Measurements from ENCODE around the gene ARF3. TPM values are rescaled to one million over a fixed set of nuclear protein-coding genes. Genes with fewer than 3 reads are reported as not detected.

ARF3 gene
- polyA plus RNA-seq, 1 donor (not counting 4 experiments of a cell fraction or from before 2014, with no cell fraction given) = 236 TPM

- Histone ChIP-seq H3K4me3 (ENCODE audit: control insufficient read depth in 2 of 3, extremely low read depth in 1 of 3, insufficient read depth in 2 of 3, low read depth in 1 of 3, low read length in 3 of 3) (no peak overlapping the region), H3K9ac (ENCODE audit: control insufficient read depth, extremely low read depth, insufficient read depth, low read length) (no peak overlapping the region), H3K27me3 (ENCODE audit: control insufficient read depth, extremely low read depth, insufficient read depth, low read length) (peaks cover 7% of the 10 kb centered on the region), H3K36me3 (ENCODE audit: control insufficient read depth in 2 of 2, extremely low read depth in 1 of 2, insufficient read depth in 2 of 2, low read length in 2 of 2) (no peaks in the 10 kb centered on the region), H4K20me1 (ENCODE audit: control insufficient read depth, extremely low read depth, insufficient read depth, low read length) (no peaks in the 10 kb centered on the region), H3K4me2 (ENCODE audit: control insufficient read depth, extremely low read depth, insufficient read depth, low read depth, low read length) (no peak overlapping the region), H3K79me2 (ENCODE audit: control insufficient read depth, insufficient read depth, low read length) (no peaks in the 10 kb centered on the region), H3K9me3 (ENCODE audit: control insufficient read depth, low read depth, low read length) (no peaks in the 10 kb centered on the region), H3K4me1 (ENCODE audit: control insufficient read depth, extremely low read depth, insufficient read depth, low read length) (peaks cover 4% of the 10 kb centered on the region), H2AFZ (ENCODE audit: control insufficient read depth, low read length) (no peak overlapping the region), H3K9me1 (ENCODE audit: control insufficient read depth, extremely low read depth, insufficient read depth, low read length) (no peaks in the 10 kb centered on the region), H3K27ac (ENCODE audit: control insufficient read depth, insufficient read depth, low read length) (no peak overlapping the region)
- TF ChIP-seq CTCF (optimal IDR thresholded peaks at IDR 0.05 in 1 of 3, IDR thresholded peaks at IDR 0.05 in 1 of 3, conservative IDR thresholded peaks at IDR 0.05 in 1 of 3; ENCODE audit: extremely low read depth in 1 of 3, insufficient read depth in 2 of 3, low read length in 3 of 3) = no peak
- TF ChIP-seq EZH2 (IDR thresholded peaks at IDR 0.05; ENCODE audit: low read length) = no peak
- dilution Hi-C loops (cut with MboI; ENCODE audit: extremely low pct_ligation_motif_present, low sequenced_read_pairs) = no loop called here
- no peak for FAIRE-seq
- DNase-seq (ENCODE audit: low read depth, low spot score) = no peak
Measured at GRCh38 chr12:48894271-48894670, 63.0 kb downstream of the ARF3 start.

GRCh38 chr12:48890657-48891418 lies 66.4 kb downstream of the ARF3 start:
- peaks cover 4% of the 10 kb centered on the region for H3K4me1 ChIP-seq (ENCODE audit: control insufficient read depth, extremely low read depth, insufficient read depth, low read length)
- no peaks in the 10 kb centered on the region for H3K9me1 ChIP-seq (ENCODE audit: control insufficient read depth, extremely low read depth, insufficient read depth, low read length)
- peak overlapping the region; percentile 59 for H3K4me2 ChIP-seq (ENCODE audit: control insufficient read depth, extremely low read depth, insufficient read depth, low read depth, low read length)
- no peaks in the 10 kb centered on the region for H3K79me2 ChIP-seq (ENCODE audit: control insufficient read depth, insufficient read depth, low read length)
- H3K36me3 ChIP-seq (ENCODE audit: control insufficient read depth in 2 of 2, extremely low read depth in 1 of 2, insufficient read depth in 2 of 2, low read length in 2 of 2) = no peaks in the 10 kb centered on the region
- peak overlapping the region; percentile 69 for H2AFZ ChIP-seq (ENCODE audit: control insufficient read depth, low read length)
- FAIRE-seq (no peak), DNase-seq (ENCODE audit: low read depth, low spot score) (no peak)
- peak; percentile 35 for TF ChIP-seq EZH2 (IDR thresholded peaks at IDR 0.05; ENCODE audit: low read length)
- peak; percentile 86 to 94 (median 93) for TF ChIP-seq CTCF (optimal IDR thresholded peaks at IDR 0.05 in 1 of 3, IDR thresholded peaks at IDR 0.05 in 1 of 3, conservative IDR thresholded peaks at IDR 0.05 in 1 of 3; ENCODE audit: extremely low read depth in 1 of 3, insufficient read depth in 2 of 3, low read length in 3 of 3)
- H3K4me3 ChIP-seq (ENCODE audit: control insufficient read depth in 2 of 3, extremely low read depth in 1 of 3, insufficient read depth in 2 of 3, low read depth in 1 of 3, low read length in 3 of 3) = no peak overlapping the region
- H3K27me3 ChIP-seq (ENCODE audit: control insufficient read depth, extremely low read depth, insufficient read depth, low read length) = peaks cover 7% of the 10 kb centered on the region
- H3K9me3 ChIP-seq (ENCODE audit: control insufficient read depth, low read depth, low read length) = no peaks in the 10 kb centered on the region
- H3K27ac ChIP-seq (ENCODE audit: control insufficient read depth, insufficient read depth, low read length) = no peak overlapping the region
- H3K9ac ChIP-seq (ENCODE audit: control insufficient read depth, extremely low read depth, insufficient read depth, low read length) = no peak overlapping the region
- dilution Hi-C loops (cut with MboI; ENCODE audit: extremely low pct_ligation_motif_present, low sequenced_read_pairs) = no loop called here
- H4K20me1 ChIP-seq (ENCODE audit: control insufficient read depth, extremely low read depth, insufficient read depth, low read length) = no peaks in the 10 kb centered on the region
